GM19099 (cell line): ENCODE results near the gene SLC6A19.

ENCODE experiments used
- POLR2A ChIP-seq: IDR thresholded peaks from 3 replicates; pipeline ENCODE4 v1.6.1; 2011; ENCODE audit warnings: low read depth; ENCODE audit not compliant: insufficient read length; ENCODE audit errors: extremely low read depth

Gene SLC6A19

DNA sequence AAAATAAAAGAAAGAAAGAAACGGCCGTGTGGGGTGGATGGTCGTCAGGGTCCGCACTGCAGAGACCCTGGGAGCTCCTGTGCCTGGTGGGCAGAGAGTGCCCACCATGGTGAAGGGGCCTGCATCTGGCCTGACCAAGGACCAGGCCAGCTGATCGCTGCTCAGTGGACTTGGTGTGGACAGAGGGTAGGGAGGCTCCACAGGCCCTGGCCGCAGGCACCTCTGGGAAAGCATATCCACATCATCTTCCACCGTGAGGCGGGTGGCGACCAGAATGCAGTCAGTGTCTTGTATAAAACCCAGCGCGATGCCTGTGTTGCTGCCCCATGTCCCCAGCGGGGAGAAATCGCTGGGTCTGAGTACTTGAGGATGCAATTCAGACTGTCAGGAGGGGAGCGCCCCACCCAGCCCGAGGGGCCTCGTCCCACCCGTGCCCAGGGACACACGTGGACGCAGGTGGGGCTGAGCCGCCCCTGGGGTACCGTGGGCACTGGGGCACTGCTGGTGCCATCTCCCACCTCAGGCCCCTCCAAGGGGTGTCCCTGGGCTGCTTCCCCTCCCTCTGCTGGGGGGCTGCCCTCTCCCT, 27.8 kb upstream of the SLC6A19 start:
- TF ChIP-seq POLR2A, result no peak

GRCh38 chr5:1174122-1174936, 27.1 kb upstream of the SLC6A19 start:
- TF ChIP-seq POLR2A, result no peak

GRCh38 chr5:1175015-1175414, 26.4 kb upstream of the SLC6A19 start:
- TF ChIP-seq POLR2A, result no peak

- no peak for TF ChIP-seq POLR2A
Measured at GRCh38 chr5:1175801-1176472, 25.5 kb upstream of the SLC6A19 start.

- no peak for TF ChIP-seq POLR2A
Measured at GRCh38 chr5:1176473-1177391, 24.7 kb upstream of the SLC6A19 start.

GRCh38 chr5:1177826-1178528, 23.4 kb upstream of the SLC6A19 start:
- no peak for TF ChIP-seq POLR2A

DNA sequence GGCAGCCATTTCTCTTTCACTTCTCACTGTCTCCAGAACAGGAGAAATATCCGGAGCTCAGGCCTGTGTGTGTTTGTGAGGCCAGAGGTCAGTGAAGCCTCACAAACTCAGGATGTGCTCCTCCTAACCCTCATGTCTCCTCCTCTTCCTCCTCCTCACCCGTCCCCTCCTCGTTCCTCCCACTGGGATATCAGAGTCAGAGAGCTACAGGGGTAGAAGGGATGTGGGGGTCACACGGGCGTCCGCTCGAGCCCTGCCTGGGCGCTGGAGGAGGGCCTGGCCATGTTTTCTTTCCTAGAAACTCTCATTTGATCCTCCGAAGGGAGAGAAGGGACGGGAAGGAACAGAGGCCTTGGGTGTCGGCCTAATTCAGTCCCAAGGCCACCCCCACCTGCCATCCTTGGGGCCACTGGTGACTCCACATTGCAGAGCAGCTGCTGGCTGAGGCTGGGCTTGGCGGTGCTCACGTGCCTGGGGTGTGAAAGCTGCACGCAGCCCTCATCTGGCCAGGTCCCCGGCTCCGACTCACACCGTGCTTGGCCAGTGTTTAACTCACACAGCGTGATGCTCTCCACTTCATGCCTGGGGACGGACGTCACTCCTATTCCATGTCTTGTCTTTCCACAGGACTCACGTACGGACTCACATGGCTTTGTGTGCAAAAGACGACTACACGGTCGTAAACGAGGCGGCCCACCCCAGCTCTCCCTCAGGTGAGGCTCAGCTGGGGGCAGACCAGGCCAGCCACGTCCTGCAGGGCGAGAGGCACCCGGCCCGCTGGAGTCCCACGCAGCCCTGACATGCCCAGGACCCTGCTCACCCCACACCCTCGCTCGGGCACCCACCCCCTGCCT, 22.6 kb upstream of the SLC6A19 start:
- TF ChIP-seq POLR2A, result no peak

DNA sequence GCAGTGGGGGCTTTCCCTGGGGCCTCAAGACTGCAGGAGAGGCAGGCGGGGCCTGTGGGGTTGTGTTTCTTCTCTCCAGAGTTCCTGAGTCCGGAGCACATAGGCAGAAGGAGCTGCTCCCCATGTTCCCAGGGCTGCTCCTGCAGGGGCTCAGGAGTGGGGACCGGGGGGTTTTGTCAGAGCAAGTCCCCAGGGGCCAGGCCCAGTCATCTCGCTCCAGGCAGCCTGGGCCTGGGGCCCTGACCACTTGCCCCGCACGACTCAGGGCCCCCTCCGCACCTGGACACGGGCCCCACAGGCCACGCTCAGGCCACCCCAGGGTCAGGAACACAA, 22.0 kb upstream of the SLC6A19 start:
- no peak for TF ChIP-seq POLR2A

- TF ChIP-seq POLR2A, result no peak
Measured at GRCh38 chr5:1180096-1180495, 21.3 kb upstream of the SLC6A19 start.

DNA sequence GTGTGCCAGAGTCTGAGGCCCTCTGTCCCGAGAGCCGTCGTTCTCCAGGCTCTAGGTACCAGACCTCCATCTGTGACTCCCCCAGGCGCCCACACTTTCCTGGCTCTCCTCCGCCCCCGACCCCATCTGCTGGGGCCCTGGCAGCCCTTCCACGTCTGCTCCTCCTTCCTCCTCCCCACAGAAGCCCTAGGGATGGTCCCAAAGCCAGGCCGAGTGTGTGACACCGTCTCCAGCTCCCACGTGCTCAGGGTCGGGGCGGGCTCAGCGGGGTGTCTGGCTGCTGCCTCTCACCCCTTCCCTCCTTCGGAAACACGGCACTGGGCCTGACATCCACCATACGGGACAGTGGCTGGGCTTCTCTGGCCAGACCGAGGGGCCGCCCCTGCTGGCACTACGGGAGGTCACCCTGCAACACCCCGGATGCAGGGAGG, 20.5 kb upstream of the SLC6A19 start:
- TF ChIP-seq POLR2A, result no peak

- no peak for TF ChIP-seq POLR2A
Measured at GRCh38 chr5:1181451-1182359, 19.7 kb upstream of the SLC6A19 start.

GRCh38 chr5:1182360-1182632, 19.1 kb upstream of the SLC6A19 start:
- no peak for TF ChIP-seq POLR2A
